ENCODE measurements around the gene DIRAS3. TPM values are rescaled to one million over a fixed set of nuclear protein-coding genes. Genes with fewer than 3 reads are reported as not detected.

The DIRAS3 gene, protein sequence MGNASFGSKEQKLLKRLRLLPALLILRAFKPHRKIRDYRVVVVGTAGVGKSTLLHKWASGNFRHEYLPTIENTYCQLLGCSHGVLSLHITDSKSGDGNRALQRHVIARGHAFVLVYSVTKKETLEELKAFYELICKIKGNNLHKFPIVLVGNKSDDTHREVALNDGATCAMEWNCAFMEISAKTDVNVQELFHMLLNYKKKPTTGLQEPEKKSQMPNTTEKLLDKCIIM
- total RNA-seq: 4.4 and 6.2 TPM in 2 replicates

DNA sequence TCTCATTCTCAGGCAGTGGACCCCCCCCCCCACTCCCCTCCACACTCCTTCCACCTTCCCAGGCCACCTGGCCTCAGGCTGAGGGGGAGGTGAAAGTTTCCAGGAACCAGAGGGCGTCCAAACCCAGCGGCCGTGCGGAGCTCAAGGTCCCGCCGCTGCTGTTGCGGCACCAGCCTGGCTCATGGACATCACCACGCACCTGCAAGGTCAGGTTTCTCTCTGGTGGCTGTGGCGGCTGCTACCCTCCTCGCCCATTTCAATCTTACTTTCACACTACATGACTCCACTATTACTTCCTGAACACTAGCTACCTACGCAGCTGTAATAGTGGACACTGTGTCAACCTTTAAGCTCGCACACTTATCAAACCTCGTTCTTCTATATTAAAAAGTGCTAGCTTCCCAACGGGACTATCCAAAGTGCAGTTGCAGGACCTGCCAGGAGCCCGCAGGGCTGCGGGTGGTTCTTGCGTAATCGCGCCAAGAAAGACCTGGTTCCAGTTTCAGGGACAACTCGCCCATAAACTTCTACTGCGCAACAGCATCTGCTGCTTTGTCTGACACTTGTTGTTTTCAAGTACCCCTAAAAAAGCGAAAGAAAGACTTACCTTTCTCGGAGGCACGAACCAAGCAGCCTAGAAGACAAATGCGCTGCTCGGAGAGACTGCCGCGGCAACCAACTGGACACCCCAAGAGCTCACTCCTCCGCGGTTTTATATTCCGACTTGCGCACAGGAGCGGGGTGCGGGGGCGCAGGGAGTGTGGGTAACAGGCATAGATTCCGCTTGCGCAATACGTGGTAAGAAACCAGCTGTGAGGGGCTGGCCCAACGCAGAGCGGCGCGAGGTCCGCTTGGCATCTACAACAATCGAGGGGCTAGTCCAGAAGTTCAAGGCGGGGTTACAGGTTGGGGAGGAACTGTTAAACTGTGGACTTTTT is at the start of gene DIRAS3:
Gene DIRAS3 (minus strand): TSS at position 687 of the 938 bp plus-strand sequence. CDS start 3,330 bp downstream, outside the sequence.

Other genes with a start within 250 kb of the DIRAS3 start
- 129 and 140 TPM in 2 replicates for gene GNG12, start 217.2 kb downstream of the DIRAS3 start, total RNA-seq
- 74.7 and 88.2 TPM in 2 replicates for gene WLS, start 181.9 kb upstream of the DIRAS3 start, total RNA-seq